ENCODE measurements around the gene PRB4.
"Not testable (repeated sequence)": the region's sequence is repeated elsewhere in the genome, so short reads cannot be mapped to it uniquely, and the experiment has no call there.

The PRB4 gene

GRCh38 chr12:11310336-11310735, at the start of gene PRB4:
Gene PRB4, minus strand, starts transcription at chr12:11310436. Its CDS starts 38 bp downstream, at chr12:11310398.
- DNase-seq, result no peak

- DNase-seq, result not testable (repeated sequence)
Measured at GRCh38 chr12:11351736-11352135, 41.5 kb upstream of the PRB4 start.

DNA sequence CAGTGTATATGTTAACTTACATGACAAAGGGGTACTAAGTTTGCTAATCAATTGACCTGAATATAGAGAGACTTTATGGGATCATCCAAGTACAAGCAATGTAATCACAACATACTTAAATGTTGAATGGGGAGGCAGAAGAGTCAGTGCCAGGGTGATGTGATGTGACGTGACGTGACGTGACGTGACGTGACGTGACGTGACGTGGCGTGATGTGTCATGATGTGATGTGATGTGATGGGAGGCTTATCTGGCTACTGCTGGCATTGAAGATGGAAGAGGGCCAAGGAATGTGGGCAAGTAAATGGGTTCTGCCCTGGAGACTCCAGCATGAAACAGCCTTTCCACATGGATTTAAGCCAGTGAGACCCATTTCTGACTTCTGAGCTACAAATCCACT, 38.2 kb upstream of the PRB4 start:
- no peak for DNase-seq

DNA sequence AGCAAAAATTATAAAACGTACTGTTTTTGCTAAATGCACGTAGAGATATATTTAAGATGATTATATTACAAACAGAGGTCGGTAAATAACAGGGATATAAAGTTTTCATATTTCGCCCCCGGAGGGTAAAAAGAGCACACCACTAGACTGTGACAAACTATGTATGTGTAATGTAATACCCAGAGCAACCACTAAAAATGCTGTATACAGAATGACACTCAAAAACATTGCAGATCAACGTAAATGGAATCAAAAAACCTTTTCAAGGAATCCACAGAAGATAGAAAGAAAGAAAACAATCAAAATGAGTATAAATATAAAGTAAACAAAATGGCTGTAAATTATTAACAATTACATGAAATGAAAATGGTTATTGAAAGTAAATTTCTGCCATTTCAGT, 37.6 kb upstream of the PRB4 start:
- no peak for DNase-seq

DNA sequence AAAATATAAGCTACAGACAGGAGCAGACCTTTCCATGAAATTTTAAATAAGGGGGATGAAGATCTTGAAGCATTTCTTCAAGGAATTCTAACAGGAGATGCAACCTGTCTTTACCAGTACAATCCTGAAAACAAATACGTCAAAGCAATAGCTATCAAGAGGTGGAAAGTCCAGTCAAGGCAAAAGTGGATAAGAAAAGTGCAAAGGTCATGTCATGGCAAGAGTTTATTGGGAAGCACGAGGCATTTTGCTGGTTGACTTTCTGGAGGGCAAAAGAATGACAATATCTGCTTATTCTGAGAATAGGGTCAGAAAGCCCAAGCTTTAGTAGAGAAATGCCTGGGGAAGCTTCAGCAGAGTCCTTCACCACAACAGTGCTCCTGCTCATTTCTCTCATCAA, 34.3 kb upstream of the PRB4 start:
- DNase-seq, result no peak

DNA sequence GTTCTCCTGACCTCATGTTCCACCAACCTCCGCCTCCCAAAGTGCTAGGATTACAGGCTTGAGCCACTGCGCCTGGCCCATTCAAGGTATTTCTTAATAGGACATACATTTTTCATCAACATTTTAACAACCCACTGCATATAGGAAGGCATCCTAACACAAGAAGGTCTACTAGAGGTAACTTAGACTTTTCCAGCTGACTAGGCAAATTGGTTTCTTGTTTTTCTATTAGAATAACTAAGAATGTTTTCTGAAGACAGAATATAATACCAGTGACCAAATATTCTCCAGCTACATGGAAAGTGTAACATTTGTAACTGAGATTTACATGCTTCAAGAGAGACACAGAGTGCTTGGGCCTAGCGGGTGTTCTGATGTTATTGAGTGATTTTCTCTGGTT, 14.2 kb upstream of the PRB4 start:
- DNase-seq, result no peak

DNA sequence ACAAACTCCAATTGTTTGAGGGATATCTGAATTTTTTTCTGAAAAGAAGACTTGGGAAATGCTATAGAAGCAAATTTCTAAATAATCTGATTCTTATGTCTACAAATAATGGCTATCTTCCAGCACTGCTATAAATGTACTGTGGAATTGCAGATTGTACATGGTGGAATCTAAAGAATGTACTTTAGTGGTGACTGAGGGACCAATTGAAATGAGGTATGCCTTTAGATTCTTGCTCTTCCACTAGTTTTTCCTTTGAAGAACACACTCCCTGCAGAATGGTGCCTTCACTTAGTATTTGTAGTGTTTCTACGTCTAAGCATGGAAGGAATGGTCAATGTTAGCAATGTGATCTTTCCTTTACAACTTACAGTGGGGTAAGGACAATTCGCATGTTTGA, 11.7 kb upstream of the PRB4 start:
- no peak for DNase-seq

- DNase-seq, result no peak
Measured at GRCh38 chr12:11307143-11307542, 3.1 kb downstream of the PRB4 start.

DNA sequence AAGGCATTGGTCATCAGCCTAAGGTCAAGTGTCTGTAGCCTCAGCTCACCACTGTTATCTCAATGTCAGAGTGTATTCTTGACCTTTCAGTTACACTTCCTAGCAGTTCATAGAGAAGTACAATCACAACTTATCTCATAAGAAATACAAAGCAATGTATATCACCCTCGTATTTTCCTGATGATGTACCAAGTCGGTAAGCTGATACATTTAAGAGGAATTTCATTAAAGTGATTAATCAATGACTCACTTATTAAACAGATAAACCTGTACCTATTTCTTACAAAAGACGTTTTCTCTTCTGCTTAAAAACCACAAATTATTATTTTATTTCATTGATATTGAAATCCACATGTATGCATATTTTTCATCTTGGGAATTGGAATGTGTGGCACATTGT, 36.8 kb downstream of the PRB4 start:
- DNase-seq, result no peak

GRCh38 chr12:11269607-11270006, 40.6 kb downstream of the PRB4 start, which contains the start of gene PRB3:
Gene PRB3, minus strand, starts transcription at chr12:11269707. Its CDS starts 38 bp downstream, at chr12:11269669.
- no peak for DNase-seq

GRCh38 chr12:11264501-11264900, 45.7 kb downstream of the PRB4 start:
- DNase-seq, result no peak

Measured in NCI-H2171 (cell line).